ENCODE results near the gene A4GNT. TPM values are rescaled to one million over a fixed set of nuclear protein-coding genes. Genes with fewer than 3 reads are reported as not detected.
"Not testable (repeated sequence)": the region's sequence is repeated elsewhere in the genome, so short reads cannot be mapped to it uniquely, and the experiment has no call there.

A4GNT gene
- total RNA-seq, 1 donor from 2014 or later: not detected

DNA sequence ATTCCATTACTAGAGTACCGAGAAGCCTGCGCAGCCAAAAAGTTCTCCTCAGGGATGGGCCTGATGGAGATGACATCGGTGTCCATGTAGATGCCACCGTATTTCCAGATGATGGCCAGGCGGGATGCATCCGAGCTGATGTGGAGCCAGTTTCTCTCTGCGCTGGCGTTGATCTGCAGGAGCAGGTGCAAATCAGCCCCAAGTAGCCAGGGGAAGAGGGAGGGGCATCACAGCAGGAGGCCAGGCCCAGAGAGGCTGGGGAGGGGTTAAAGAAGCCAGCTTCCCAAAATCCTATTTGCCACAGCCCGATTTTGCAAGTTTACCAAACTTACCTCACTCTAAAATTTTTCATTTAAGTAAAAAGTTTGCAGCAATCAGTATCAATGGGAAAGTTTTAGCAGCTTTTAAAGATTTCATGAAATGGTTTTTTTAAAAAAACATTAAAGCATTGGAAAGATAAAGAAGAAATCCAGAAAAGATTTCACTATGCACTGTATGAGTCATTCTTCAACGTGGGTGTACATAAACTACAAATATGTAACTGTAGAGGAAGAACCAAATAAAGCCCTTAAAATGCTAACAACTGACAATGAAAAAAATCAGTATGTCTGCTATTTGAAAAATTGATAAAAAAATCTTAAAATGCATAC lies 7.4 kb downstream of the A4GNT start:
- ATAC-seq (ENCODE audit: poor library complexity) (no peak), DNase-seq (no peak)
- intact Hi-C loops (cut with DNase I): no loop called here

DNA sequence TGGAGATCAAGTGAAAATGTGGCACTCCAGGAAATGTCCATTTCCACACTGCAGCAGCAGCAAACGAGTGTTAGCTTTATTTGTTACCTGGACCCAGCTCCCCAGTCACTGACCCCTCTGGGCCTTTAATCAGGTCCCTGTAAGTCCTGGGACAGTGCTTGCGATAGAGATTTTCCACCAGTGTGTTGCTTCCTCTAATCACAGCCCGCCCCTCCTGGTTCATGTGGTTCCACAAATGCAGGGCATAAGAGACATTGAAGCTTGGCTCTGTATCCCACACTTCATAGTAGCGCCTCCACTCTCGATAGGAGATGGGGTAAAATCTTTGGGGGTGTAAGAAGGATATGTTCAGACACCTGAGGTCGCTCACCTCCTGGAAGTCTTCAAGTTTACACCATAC lies 8.0 kb downstream of the A4GNT start:
- ATAC-seq (ENCODE audit: poor library complexity) (no peak), DNase-seq (no peak)
- intact Hi-C loops (cut with DNase I): no loop called here

DNA sequence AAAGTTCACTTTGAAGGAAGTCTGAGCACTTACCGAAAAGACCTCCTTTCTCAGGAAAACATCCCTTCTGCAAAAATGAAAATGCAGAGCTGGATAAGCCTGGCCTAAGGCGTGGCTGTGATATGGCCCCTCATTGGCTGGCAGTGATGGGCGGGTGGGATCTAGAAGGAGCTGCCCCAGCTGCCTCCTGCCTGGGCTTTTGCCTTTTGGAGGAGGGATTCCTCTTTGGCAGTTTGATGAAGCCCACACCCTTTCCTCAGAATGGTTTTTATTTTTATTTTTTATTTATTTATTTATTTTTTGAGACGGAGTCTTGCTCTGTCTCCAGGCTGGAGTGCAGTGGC lies 12.8 kb downstream of the A4GNT start:
- ATAC-seq (ENCODE audit: poor library complexity) (no peak), DNase-seq (no peak)
- intact Hi-C loops (cut with DNase I): loop anchor here (2.0 kb wide), 1 partner anchor 51 kb away; no protein-coding TSS in a partner anchor

DNA sequence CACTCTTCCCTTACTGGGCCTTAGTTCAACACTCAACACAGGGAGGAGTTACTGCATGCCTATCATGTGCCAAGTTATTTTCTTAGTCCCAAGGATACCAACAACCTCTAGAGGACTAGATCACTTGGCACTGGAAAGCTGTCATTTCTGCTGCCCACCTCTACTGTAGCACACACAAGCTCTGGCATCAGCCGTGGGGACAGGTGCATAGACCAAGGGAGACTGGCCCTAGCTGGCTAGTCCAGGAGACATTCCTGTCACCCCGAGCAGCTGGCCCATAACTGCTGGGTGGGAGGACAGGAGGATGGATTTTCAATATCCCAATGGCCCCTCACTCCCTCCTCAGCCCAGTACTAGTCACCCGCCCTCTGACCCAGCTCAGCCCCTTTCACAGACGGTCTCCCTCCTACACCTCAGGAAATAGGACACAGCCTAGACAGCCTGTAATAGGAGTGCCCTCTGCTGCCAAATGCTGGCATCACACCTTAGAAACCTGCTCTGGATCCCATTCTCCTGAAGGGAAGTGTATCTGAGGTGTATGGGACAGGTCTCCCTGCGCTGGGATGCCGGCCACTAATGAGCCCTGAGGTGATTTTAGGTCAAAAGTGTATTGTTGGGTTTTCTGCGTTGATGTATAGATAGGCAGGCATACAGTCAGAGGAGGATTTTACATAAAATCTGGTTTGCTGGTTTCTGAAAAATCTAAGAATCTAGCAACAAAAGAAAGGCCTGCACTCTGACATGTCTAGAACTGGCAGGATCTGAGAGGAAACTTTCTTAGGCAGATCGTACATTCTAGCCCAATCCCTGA lies 13.4 kb downstream of the A4GNT start:
- DNase-seq (peak; percentile 74), ATAC-seq (ENCODE audit: poor library complexity) (peak; percentile 56)
- intact Hi-C loops (cut with DNase I): loop anchor here (2.0 kb wide), 1 partner anchor 50 kb away; no protein-coding TSS in a partner anchor

DNA sequence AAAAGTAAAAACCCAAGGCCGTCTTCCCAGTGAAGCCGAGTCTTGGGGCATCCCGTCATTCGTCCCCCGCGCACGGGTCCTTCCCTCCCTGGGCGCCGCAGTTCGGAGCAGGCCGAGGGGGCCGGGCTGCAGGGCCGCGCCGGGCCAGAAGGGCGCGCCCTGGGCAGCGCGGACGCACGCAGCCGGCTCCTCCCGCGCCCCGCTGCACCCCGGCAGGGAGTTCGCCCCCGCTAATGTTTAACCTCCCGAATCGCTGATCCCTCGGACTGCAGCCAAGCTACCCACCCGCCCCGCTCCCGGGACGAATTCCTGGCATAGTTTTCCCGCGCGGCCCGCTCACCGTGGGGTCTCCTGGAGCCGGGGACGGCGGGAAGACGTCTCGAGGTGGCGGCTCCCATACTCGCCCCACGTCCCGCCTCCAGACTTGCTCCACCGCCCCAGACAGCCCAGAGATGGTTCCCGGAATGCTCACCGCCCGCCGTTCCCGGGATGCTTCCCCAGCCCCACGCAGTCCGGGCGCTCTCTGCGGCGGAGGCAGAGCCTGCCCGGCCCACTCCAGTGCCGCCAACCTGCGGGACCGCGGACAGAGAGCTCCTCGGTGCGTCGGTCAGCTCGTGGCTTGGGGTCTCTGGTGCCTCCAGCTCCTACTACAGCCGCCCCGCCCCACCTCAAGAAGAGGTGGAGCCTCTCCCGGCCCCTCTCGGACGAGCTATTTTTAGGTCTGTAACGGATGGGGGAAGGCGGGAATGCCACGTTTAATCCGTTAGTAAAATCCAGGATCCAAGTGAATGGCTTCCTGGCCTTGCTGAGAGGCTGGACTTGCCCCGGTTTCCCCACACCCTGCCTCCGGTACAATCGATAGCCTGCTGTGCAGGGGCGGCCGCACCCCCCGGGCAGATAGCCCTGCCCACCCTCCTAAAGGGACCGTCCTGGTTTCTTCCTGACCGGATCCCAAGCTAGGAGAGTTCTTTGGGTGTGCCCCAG lies 16.9 kb downstream of the A4GNT start, which contains the start of gene DZIP1L:
Gene DZIP1L, minus strand, starts transcription at position 621 of the 984 bp plus-strand sequence. CDS start 11,637 bp downstream, outside the sequence.
- intact Hi-C loops (cut with DNase I): no loop called here

DNA sequence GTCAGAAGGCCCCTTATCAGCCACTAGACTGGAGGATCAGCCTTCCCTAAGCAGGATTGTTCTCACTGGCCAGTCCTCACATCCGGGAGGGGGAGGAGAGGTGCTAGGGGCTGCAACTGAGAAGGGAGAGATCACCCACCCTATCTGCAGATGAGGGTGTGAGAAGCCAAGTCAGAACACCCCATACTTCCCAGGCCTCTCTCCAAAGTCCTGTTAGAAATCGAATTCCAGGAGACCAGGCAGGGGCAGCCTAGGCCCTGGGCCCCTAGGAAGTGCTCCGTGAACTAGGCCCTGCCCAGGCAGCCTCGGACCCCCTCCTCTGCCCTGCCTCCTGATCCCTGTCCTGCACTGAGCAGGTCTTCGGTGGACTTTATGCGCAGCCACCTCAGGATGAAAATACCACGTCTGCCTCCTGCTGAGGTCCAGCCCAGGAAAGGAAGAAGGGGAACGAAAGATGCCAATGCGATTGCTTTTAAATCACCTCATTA lies 17.7 kb downstream of the A4GNT start:
- intact Hi-C loops (cut with DNase I): no loop called here
- no peak for DNase-seq
- peak; percentile 9 for ATAC-seq (ENCODE audit: poor library complexity)

More for the DNA sequence above, 16.9 kb downstream of the A4GNT start, which contains the start of gene DZIP1L:
- DNase-seq (peak; percentile 79), ATAC-seq (ENCODE audit: poor library complexity) (peak; percentile 98)

DNA sequence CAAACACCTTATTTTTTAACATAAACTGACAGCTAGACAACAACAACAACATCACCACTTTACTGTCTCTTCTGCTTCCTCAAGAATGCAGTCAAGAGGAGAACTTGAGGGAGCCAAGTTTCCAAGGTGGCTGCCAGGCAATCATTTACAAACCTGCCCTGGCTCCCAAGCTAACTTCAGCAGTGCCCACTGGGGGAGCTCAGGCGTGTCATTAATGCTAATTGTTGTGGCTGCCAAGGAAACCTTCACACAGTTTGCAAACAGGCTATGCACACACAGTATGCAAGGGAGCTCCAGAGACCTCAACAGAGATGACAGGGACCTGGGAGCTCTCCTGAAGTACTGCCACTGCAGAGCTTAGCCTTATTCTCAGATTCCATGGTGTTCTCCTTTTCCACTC lies 18.9 kb downstream of the A4GNT start:
- no peak for DNase-seq
- intact Hi-C loops (cut with DNase I): no loop called here
- no peak for ATAC-seq (ENCODE audit: poor library complexity)

DNA sequence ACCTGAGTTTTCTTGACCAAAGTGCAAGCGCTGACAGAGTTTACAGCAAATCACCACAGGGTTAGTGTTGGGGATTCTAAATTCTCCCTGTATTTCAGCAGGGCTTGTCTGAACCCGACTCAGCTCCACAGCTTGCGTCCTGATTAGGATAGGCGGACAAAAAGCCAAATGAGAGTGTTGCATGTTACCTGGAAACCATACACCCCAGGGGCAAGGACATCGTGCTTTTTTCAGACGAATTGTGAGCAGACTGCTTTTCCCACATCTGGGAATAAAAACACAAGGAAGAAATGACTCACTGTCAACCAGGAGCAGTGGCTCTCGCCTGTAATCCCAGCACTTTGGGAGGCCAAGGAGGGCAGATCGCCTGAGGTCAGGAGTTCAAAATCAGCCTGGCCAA lies 19.8 kb downstream of the A4GNT start:
- intact Hi-C loops (cut with DNase I): no loop called here
- DNase-seq (no peak), ATAC-seq (ENCODE audit: poor library complexity) (no peak)

DNA sequence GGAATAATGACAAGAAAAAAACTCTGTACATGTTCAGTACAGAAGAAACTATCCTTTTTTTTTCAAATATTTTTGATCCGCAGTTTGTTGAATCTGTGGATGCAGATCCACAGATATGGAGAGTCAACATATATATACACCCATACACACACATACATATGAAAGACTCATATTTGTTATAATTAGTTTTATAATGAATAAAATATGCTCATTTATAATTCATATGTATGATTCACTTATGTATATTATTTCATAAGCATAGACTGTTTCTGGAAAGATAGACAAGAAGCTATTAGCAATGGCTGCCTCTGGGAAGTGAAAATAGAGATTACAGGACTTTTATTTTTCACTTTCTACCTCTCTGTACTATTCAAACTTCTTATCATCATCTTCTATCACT lies 26.6 kb downstream of the A4GNT start:
- DNase-seq: no peak
- intact Hi-C loops (cut with DNase I): no loop called here

DNA sequence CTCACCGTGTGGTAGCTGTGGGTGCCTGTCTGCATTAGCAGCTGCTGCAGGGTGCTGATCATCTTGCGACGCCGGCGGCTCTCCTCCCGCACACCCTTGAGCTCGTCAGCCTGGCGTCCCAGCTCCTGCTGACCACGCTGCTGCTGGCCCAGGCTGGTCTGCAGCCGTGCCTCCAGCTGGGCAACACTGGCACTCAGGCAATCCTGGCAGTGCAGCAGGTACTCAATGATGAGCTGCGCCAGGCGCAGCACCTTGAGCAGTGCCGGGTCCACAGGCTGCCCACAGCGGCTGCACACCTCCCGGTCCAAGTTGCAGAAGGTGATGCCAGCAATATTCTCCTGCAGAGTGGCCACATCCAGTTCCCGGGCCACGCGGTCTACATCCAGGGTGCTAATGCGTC lies 28.7 kb downstream of the A4GNT start:
- intact Hi-C loops (cut with DNase I): no loop called here

More for the DNA sequence above, 26.6 kb downstream of the A4GNT start:
- no peak for ATAC-seq (ENCODE audit: poor library complexity)

DNA sequence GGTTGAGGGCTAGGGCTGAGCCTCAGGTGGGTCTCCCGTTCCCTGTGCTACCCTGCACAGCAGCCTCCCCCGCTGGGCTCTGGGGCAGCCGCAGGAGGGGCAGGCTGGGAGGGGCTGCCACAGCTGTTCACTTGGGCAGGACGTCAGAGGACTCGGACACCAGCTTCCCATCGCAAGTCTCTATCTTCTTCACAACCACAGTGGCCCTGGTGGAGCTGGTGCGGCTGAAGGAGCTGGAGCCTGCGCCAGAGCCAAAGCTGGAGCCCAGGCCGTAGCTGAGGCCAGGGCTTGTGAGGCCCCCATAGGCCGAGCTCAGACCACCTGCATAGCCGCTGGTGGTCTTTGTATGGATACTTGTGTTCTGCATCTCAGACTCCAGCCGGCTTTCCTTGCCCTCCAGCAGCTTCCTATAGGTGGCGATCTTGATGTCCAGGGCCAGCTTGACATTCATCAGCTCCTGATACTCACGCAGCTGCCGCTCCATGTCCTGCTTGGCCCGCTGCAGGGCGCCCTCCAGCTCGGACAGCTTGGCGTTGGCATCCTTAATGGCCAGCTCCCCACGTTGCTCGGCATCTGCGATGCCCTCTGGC lies 30.7 kb downstream of the A4GNT start:
- ATAC-seq (ENCODE audit: poor library complexity); intact Hi-C loops (cut with DNase I); DNase-seq: not testable (repeated sequence)

More for the DNA sequence above, 28.7 kb downstream of the A4GNT start:
- no peak for ATAC-seq (ENCODE audit: poor library complexity)
- DNase-seq: no peak

DNA sequence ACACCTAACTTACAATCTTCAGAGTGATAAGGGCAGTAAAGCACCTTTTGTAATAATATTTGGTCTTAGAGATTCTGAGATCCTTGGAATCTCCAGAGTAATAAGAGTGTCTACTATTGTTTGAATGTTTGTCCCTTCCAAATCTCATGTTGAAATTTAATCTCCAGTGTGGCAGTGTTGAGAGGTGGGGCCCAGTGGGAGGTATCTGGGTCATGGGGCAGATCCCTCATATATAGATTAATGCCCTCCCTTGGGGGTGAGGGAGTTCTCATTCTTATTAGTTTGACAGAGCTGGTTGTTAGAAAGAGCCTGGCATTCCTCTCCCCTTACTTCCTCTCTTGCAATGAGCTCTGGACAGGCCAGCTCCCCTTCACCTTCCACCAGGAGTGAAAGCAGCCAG lies 32.8 kb downstream of the A4GNT start:
- ATAC-seq (ENCODE audit: poor library complexity): no peak
- intact Hi-C loops (cut with DNase I): no loop called here
- no peak for DNase-seq

DNA sequence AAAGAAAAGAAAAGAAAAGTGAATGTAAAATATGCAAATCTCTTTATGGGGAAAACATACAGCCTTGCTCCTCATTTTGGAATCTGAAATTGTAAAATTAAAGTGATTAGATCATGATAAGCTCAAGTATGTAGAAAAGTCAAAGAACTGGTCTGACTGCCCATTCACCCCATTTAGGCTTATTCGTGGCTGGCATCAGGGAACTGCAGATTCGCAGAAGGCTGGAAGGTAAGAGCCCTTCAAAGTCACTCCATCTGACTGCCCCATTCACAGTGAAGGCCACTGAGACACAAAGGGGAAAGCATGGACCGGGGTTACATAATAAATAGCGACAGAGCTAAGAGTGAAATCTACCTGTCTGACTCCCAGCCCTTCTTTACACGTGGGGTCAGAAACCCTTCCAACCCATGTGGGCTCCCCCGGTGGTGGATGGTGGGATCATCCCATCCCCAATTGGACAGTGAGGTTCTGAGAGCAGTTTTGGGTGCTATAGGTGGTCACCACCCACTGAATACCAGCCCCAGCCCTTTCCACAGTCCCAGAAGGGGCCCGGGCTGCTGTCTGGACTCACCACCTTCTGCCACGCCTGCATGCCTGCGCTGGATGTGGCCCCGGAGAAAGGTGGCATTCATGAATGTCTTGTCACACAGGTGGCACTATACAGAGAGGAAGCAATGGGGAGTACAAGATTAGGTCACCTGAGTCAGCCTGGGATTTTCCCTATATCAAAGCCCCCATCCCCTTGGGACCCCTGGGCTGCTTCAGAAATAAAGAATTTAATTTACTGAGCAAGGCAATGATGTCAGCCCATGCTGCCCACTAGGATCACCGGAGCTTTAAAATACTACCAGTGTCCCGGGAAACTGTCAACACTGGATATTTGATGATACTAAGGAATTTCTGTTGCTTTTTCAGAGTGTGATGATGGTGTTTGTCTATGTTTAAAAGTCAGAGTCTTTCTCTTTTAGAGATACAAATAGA lies 34.7 kb downstream of the A4GNT start:
- intact Hi-C loops (cut with DNase I): no loop called here
- no peak for DNase-seq

DNA sequence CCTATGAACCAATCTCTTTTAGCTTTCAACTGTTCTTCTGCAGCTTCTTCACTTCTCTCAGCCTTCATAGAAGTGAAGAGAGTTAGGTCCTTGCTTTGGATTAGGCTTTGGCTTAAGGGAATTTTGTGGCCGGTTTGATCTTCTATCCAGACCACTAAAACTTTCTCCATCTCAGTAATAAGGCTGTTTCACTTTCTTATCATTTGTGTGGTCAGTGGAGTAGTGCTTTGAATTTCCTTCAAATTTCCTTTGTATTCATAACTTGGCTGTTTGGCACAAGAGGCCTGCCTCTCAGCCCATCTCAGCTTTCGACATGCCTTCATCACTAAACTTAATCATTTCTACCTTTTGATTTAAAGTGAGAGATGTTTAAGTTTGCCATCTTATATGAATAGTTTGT lies 38.5 kb downstream of the A4GNT start:
- ATAC-seq (ENCODE audit: poor library complexity): no peak
- DNase-seq: no peak

More for the DNA sequence above, 34.7 kb downstream of the A4GNT start:
- ATAC-seq (ENCODE audit: poor library complexity): no peak

DNA sequence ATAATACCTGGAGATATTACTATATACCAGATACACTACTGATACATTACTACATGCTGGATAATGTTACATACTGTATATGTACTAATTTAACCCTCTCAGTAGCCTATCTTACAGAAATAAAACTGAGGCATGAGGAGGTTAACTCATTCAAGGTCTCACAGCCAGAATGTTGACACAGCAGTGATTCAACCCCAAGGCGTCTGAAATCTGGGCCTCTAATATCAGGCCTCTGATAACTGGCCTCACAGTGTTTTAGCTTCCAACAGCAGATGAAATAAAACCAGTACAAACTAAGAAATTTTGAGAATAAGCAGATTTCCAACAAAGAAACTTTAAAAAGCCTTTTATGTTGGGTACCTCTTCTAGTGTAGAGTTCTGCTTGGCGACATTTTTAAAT lies 40.2 kb downstream of the A4GNT start:
- ATAC-seq (ENCODE audit: poor library complexity) (no peak), DNase-seq (no peak)
- intact Hi-C loops (cut with DNase I): no loop called here

More for the DNA sequence above, 38.5 kb downstream of the A4GNT start:
- intact Hi-C loops (cut with DNase I): no loop called here

DNA sequence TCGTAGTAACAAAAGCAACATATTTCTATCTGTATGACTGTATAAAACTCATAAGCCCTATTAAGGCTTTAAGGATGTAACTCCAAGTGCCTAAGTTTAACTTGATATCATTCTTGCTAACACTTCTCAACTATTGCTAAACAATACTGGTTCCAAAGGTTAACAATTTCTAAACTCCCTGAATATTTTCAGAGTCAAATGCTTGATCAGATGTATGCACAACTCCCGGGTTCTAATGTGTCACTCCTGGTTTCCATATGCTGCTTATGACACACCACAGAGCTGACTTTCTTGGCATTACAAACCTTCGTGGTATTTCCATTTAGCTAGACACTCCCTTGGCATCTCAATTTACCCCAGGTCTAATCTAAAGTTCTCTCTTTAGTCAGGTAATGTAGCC lies 43.1 kb downstream of the A4GNT start:
- no peak for ATAC-seq (ENCODE audit: poor library complexity)
- intact Hi-C loops (cut with DNase I): no loop called here
- no peak for DNase-seq

DNA sequence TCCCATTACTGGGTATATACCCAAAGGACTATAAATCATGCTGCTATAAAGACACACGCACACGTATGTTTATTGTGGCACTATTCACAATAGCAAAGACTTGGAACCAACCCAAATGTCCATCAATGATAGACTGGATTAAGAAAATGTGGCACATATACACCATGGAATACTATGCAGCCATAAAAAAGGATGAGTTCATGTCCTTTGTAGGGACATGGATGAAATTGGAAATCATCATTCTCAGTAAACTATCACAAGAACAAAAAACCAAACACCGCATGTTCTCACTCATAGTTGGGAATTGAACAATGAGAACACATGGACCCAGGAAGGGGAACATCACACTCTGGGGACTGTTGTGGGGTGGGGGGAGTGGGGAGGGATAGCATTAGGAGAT lies 46.4 kb downstream of the A4GNT start:
- ATAC-seq (ENCODE audit: poor library complexity); intact Hi-C loops (cut with DNase I); DNase-seq: not testable (repeated sequence)

Measured in Right ventricle myocardium superior (tissue), 1 donor.